OCI-LY7 (cell line): Measurements from ENCODE around the gene DTX1. TPM values are rescaled to one million over a fixed set of nuclear protein-coding genes. Genes with fewer than 3 reads are reported as not detected.

Experiments
- BruUV-seq: library from RNA; stranded (reverse); fragments of 400-500 nt; replicated peaks from 2 replicates; lab custom pipeline; 2021; lab: Mats Ljungman, UMichigan
- CTCF ChIA-PET: fragments of 300-600 bp; sonication (Branson Sonifier 250); formaldehyde crosslinking; loops from one replicate; lab custom pipeline; 2022; ENCODE audit warnings: antibody characterized with exemption; ENCODE audit not compliant: unreplicated experiment; lab: Charles Lee
- POLR2A ChIA-PET: fragments of 300-600 bp; sonication (Branson Sonifier 250); formaldehyde crosslinking; loops from one replicate; lab custom pipeline; 2022; ENCODE audit warnings: antibody characterized with exemption; lab: Charles Lee
- DNase-seq: peaks from one replicate; pipeline ENCODE4 v3.0.0-alpha.2; 2015; ENCODE audit warnings: low spot score
- H2AFZ ChIP-seq: fragments of 200-600 bp; sonication (generic), shearing (Covaris generic); 2 replicates; pipeline ENCODE4 v1.6.1; 2014; ENCODE audit warnings: mild to moderate bottlenecking, antibody characterized with exemption, low read length, moderate library complexity
- H3K27ac ChIP-seq: fragments of 200-600 bp; sonication (generic); 2 replicates; pipeline ENCODE4 v1.5.1; 2014; ENCODE audit warnings: mixed run types, low read depth, mild to moderate bottlenecking, moderate library complexity, low read length, inconsistent platforms; ENCODE audit not compliant: poor library complexity, severe bottlenecking
- H3K36me3 ChIP-seq: fragments of 200-600 bp; sonication (generic); 2 replicates; pipeline ENCODE4 v1.6.1; 2014; ENCODE audit warnings: mild to moderate bottlenecking, antibody characterized with exemption, low read length, moderate library complexity, mixed read lengths; ENCODE audit not compliant: insufficient read depth
- H3K4me1 ChIP-seq: fragments of 200-600 bp; sonication (generic); 2 replicates; pipeline ENCODE4 v1.5.1; 2014; ENCODE audit warnings: mild to moderate bottlenecking, low read length; ENCODE audit not compliant: insufficient read depth, poor library complexity, severe bottlenecking
- H3K4me2 ChIP-seq: fragments of 200-600 bp; sonication (generic); 2 replicates; pipeline ENCODE4 v1.6.1; 2014; ENCODE audit warnings: mild to moderate bottlenecking, low read length
- H3K4me3 ChIP-seq: fragments of 200-600 bp; sonication (generic); 2 replicates; pipeline ENCODE4 v1.5.1; 2014; ENCODE audit warnings: mild to moderate bottlenecking, low read depth, low read length; ENCODE audit not compliant: poor library complexity, severe bottlenecking
- H3K79me2 ChIP-seq: fragments of 200-600 bp; sonication (generic); 2 replicates; pipeline ENCODE4 v1.6.1; 2016; ENCODE audit warnings: low read depth, mild to moderate bottlenecking, low read length, moderate library complexity, mixed read lengths; ENCODE audit not compliant: insufficient read depth
- H3K9me2 ChIP-seq: fragments of 200-600 bp; sonication (generic); 2 replicates; pipeline ENCODE4 v1.6.1; 2016; ENCODE audit warnings: mild to moderate bottlenecking, low read length, mixed read lengths; ENCODE audit not compliant: insufficient read depth
- H3K9me3 ChIP-seq: fragments of 200-600 bp; sonication (generic); 2 replicates; pipeline ENCODE4 v1.6.1; 2014; ENCODE audit warnings: mild to moderate bottlenecking, mixed run types, low read length, mixed read lengths
- H4K20me1 ChIP-seq: fragments of 200-600 bp; sonication (generic); 2 replicates; pipeline ENCODE4 v1.6.1; 2014; ENCODE audit warnings: mild to moderate bottlenecking, antibody characterized with exemption, low read length, moderate library complexity, mixed read lengths; ENCODE audit not compliant: insufficient read depth
- EZH2phosphoT487 ChIP-seq: fragments of 200-600 bp; sonication (generic); IDR thresholded peaks from 2 replicates; pipeline ENCODE4 v1.6.1; 2018; ENCODE audit warnings: low read depth, borderline replicate concordance, mild to moderate bottlenecking, mixed run types, antibody characterized with exemption, low read length, moderate library complexity, mixed read lengths
- intact Hi-C: fragments of 100-400 bp; cut with micrococcal nuclease; formaldehyde crosslinking; loops from one replicate; pipeline ENCODE4 v1.10.0; 2022; ENCODE audit not compliant: unreplicated experiment
- total RNA-seq, 2 experiments: library from RNA; depleted of rRNA in 1 of 2; stranded (reverse); fragments of >200 nt in 1 of 2; shearing (Covaris generic) in 1 of 2; gene quantifications; 2 replicates each; pipeline ENCODE4 v1.2.3, GENCODE V29; 2014 to 2022
- TF ChIP-seq, protein P1 (sequence below): fragments of 200-600 bp; sonication (generic); conservative IDR thresholded peaks from 2 replicates; pipeline ENCODE4 v1.5.1; 2014; ENCODE audit warnings: mild to moderate bottlenecking, antibody characterized with exemption, low read length, moderate library complexity, mixed read lengths

DTX1 gene
- total RNA-seq, 2 experiments from 2014 or later: 293 to 535 TPM

DNA sequence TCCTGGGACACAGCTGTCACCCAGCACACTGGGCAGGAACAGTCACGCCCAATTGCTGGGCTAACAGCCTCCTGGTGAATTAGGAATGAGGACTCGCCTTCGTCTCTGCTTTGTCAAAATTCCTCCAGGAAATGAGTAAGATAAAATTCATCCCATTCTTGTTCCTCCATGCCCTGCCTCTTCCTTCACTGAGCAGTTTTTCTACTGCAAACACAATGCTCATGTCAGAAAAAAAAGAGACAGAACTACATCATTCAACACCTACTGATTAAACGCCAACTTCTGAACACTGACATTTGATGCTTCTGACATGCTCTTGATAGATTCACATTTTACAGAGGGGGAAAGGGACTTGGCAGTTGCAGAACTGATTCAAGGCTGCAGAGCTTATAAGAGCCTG is 37.5 kb upstream of the DTX1 start:
- Histone ChIP-seq H3K4me1 (no peaks in the 10 kb centered on the region), H3K27ac (no peak overlapping the region), H3K9me3 (no peaks in the 10 kb centered on the region), H3K9me2 (no peaks in the 10 kb centered on the region), H3K36me3 (no peaks in the 10 kb centered on the region; the same call in 1 of the 2 replicates), H3K4me3 (no peak overlapping the region), H2AFZ (no peak overlapping the region), H3K79me2 (no peaks in the 10 kb centered on the region), H4K20me1 (no peaks in the 10 kb centered on the region), H3K4me2 (no peak overlapping the region)
- DNase-seq: no peak
- intact Hi-C loops: no loop called here
- TF ChIP-seq EZH2phosphoT487: no peak
- TF ChIP-seq, protein P1, sequence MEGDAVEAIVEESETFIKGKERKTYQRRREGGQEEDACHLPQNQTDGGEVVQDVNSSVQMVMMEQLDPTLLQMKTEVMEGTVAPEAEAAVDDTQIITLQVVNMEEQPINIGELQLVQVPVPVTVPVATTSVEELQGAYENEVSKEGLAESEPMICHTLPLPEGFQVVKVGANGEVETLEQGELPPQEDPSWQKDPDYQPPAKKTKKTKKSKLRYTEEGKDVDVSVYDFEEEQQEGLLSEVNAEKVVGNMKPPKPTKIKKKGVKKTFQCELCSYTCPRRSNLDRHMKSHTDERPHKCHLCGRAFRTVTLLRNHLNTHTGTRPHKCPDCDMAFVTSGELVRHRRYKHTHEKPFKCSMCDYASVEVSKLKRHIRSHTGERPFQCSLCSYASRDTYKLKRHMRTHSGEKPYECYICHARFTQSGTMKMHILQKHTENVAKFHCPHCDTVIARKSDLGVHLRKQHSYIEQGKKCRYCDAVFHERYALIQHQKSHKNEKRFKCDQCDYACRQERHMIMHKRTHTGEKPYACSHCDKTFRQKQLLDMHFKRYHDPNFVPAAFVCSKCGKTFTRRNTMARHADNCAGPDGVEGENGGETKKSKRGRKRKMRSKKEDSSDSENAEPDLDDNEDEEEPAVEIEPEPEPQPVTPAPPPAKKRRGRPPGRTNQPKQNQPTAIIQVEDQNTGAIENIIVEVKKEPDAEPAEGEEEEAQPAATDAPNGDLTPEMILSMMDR: no peak
- no TSS peak for BruUV-seq
- CTCF ChIA-PET: interaction anchor here (1.1 kb wide), 1 partner anchor 111 kb away, joined by 3 read pairs; no protein-coding TSS in a partner anchor
- POLR2A ChIA-PET: interaction anchor here (0.6 to 2.7 kb wide), 4 partner anchors 10 to 472 kb away, joined by 3 to 13 read pairs (median 3); no protein-coding TSS in a partner anchor

DNA sequence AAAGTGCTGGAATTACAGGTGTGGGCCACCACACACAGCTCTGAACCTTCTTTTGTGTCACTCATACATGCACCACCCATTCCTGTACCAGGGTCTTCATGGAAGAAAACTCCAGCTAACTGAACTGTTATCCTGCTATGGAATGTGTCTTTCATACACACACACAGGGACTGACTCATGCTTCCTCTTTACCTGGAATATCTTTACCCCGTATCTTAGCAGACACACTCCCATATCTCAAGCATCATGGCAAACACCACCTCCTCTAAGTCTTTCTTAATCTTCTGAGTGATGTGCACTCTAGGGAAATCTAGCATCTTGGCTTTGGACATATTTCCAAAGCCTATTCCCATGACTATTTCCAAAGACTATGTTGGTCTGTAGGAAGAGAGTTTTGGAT is 35.0 kb upstream of the DTX1 start:
- TF ChIP-seq, protein P1: no peak
- no peak for TF ChIP-seq EZH2phosphoT487
- BruUV-seq: no TSS peak
- Histone ChIP-seq H3K4me3 (no peak overlapping the region), H3K4me2 (no peak overlapping the region), H3K79me2 (no peaks in the 10 kb centered on the region), H3K4me1 (no peaks in the 10 kb centered on the region), H2AFZ (no peak overlapping the region), H3K9me2 (no peaks in the 10 kb centered on the region), H4K20me1 (no peaks in the 10 kb centered on the region), H3K36me3 (no peaks in the 10 kb centered on the region; the same call in 1 of the 2 replicates), H3K27ac (no peak overlapping the region), H3K9me3 (no peaks in the 10 kb centered on the region)
- CTCF ChIA-PET: no interaction called here
- POLR2A ChIA-PET: interaction anchor here (1.0 to 1.6 kb wide), 2 partner anchors 9 to 43 kb away, joined by 3 to 5 read pairs; no protein-coding TSS in a partner anchor
- intact Hi-C loops: no loop called here
- no peak for DNase-seq

DNA sequence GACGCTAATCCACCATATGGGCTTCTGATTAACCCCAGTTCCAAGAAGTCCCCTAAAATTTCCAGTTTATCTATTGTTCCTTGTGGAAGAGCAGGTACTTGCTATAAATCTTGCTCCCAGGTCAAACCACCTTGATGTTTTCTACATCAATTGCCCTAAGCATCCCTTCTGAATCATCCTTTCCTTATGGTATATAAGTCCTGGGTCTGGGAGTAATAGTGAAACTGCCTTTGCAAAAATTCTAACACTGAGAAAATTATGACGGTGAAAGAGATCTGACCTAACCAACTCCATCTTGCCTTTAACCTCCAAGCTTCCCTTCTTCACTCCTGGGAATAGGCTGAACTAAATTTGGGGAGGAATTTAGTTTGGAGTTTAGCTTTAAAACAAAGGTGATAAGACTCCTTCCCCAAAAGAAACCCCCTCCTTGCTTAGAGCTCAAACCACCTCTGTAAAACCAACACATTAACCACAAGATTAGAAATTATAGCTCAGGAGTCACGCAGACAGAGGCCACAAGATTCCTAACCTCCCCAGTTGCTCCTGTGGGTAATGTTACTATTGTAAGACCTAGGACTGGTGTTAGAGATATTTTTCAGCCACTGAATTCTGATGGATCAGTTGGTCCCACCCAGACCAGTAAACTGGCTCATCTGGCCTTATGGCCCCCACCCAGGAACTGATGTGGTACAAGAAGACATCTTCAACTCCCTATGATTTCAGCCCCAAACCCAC is 33.8 kb upstream of the DTX1 start:
- Histone ChIP-seq H4K20me1 (no peaks in the 10 kb centered on the region), H3K9me3 (no peaks in the 10 kb centered on the region), H3K9me2 (no peaks in the 10 kb centered on the region), H3K4me2 (no peak overlapping the region), H3K27ac (no peak overlapping the region), H3K79me2 (no peaks in the 10 kb centered on the region), H3K36me3 (no peaks in the 10 kb centered on the region; the same call in 1 of the 2 replicates), H3K4me1 (no peaks in the 10 kb centered on the region), H3K4me3 (no peak overlapping the region), H2AFZ (no peak overlapping the region)
- ChIA-PET POLR2A (interaction anchor here (1.0 to 1.6 kb wide), 3 partner anchors 8 to 44 kb away, joined by 3 to 5 read pairs (median 5); no protein-coding TSS in a partner anchor), CTCF (no interaction called here)
- no peak for DNase-seq
- no TSS peak for BruUV-seq
- intact Hi-C loops: no loop called here
- TF ChIP-seq, protein P1: no peak
- no peak for TF ChIP-seq EZH2phosphoT487
